BJ (cell line): ENCODE measurements around the gene FAM237A. TPM values are rescaled to one million over a fixed set of nuclear protein-coding genes. Genes with fewer than 3 reads are reported as not detected.

Experiments
- CTCF ChIA-PET: fragments of 350-600 bp; formaldehyde crosslinking; extraction: SDS; loops from one replicate; lab custom pipeline; 2021; ENCODE audit warnings: antibody characterized with exemption, inconsistent platforms; lab: Yijun Ruan, JAX
- POLR2A ChIA-PET: fragments of 300-600 bp; sonication (Branson Sonifier 250); formaldehyde crosslinking; extraction: SDS; loops from one replicate; lab custom pipeline; 2021; ENCODE audit warnings: antibody characterized with exemption; lab: Charles Lee
- DNase-seq: peaks from one replicate; pipeline ENCODE4 v3.0.0-alpha.2; 2011; ENCODE audit warnings: low read depth
- H3K27me3 ChIP-seq: 2 replicates; pipeline ENCODE4 v1.6.0; 2011; ENCODE audit warnings: low read length; ENCODE audit not compliant: control insufficient read depth, insufficient read depth
- H3K36me3 ChIP-seq: 2 replicates; pipeline ENCODE4 v1.5.1; 2011; ENCODE audit warnings: low read length; ENCODE audit not compliant: control insufficient read depth, insufficient read depth
- H3K4me3 ChIP-seq: 2 replicates; pipeline ENCODE4 v1.5.1; 2011; ENCODE audit warnings: low read depth, mild to moderate bottlenecking, control low read depth, low read length
- CTCF ChIP-seq: IDR thresholded peaks from 2 replicates; pipeline ENCODE4 v1.5.1; 2011; ENCODE audit warnings: low read depth, mild to moderate bottlenecking, control low read depth, inconsistent platforms, low read length, moderate library complexity; ENCODE audit not compliant: insufficient read depth
- polyA minus RNA-seq: library from RNA; depleted of rRNA, polyadenylated mRNA; stranded (reverse); fragments of >200 nt; gene quantifications from 2 replicates; pipeline ENCODE4 v1.2.3, GENCODE V29; 2011; rRNA and poly(A)+ RNA removed
- polyA plus RNA-seq: library from polyadenylated mRNA; depleted of rRNA; stranded (reverse); fragments of >200 nt; gene quantifications from 2 replicates; pipeline ENCODE4 v1.2.3, GENCODE V29; 2011; rRNA removed

Gene FAM237A
- not detected in 2 replicates for polyA plus RNA-seq
- polyA minus RNA-seq, result not detected in 2 replicates

DNA sequence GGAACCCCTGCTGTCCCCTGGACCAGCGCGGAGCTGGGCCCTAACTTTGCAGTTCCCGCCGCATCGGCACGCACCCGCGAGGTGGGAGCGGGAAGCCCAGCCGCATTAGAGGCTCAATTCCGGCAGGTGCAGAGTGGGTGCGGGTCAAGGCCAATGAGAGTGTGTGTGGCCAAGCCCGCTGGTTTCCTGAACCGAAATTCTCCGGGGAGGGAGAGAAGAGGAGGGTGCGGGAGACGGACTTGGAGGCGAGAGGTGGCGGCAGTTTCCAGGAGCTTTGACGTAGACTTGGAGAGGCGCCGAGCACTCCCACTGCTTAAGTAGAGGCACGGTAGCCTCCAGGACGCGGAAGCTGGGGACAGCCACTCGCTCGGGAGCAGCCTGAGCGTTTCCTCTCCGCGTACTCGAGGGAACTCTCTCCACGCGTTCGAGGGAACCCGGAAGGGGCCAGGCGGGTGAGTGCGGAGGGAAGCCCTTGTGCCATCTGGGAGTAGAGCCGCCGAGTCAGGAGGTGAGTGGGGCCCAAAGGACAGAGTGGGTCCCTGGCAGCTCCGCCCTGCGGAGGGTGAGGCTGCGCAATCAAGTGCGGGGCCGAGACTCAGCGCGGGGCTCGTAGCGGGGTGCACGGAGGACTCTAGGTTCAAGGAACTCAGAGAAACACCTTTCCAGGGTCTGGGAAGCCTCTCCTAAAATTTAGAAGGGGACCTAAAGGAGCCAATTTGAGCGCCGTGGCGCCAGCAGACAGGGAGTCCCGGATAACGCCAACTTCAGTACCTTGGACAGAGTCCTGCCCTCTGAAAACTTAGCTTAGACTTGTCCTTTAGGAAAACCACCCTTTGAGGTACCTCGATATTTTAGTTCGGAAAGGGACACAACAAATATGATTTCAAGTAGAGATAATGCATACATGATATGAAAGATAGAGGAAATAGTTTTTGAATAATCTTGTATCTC, at the start of gene FAM237A:
TSS of gene FAM237A (plus strand) at position 413 of the 951 bp plus-strand sequence. CDS start 1,750 bp downstream, outside the sequence.
- Histone ChIP-seq H3K36me3 (no peaks in the 10 kb centered on the region), H3K4me3 (no peak within 1 kb of the TSS), H3K27me3 (no peaks in the 10 kb centered on the region; the same call in 1 of the 2 replicates)
- POLR2A ChIA-PET, result no interaction called here
- DNase-seq, result no peak
- TF ChIP-seq CTCF, result no peak
- CTCF ChIA-PET, result no interaction called here

GRCh38 chr2:206597717-206598218, 44.5 kb upstream of the FAM237A start:
- POLR2A ChIA-PET, result no interaction called here
- H3K4me3 ChIP-seq, result no peak overlapping the region
- H3K36me3 ChIP-seq, result no peaks in the 10 kb centered on the region
- no peak for TF ChIP-seq CTCF
- CTCF ChIA-PET, result no interaction called here
- H3K27me3 ChIP-seq, result no peaks in the 10 kb centered on the region
- no peak for DNase-seq

- POLR2A ChIA-PET, result no interaction called here
- Histone ChIP-seq H3K27me3 (no peaks in the 10 kb centered on the region), H3K4me3 (no peak overlapping the region), H3K36me3 (no peaks in the 10 kb centered on the region)
- no peak for TF ChIP-seq CTCF
- CTCF ChIA-PET, result no interaction called here
- no peak for DNase-seq
Measured at GRCh38 chr2:206603243-206603642, 39.0 kb upstream of the FAM237A start.

DNA sequence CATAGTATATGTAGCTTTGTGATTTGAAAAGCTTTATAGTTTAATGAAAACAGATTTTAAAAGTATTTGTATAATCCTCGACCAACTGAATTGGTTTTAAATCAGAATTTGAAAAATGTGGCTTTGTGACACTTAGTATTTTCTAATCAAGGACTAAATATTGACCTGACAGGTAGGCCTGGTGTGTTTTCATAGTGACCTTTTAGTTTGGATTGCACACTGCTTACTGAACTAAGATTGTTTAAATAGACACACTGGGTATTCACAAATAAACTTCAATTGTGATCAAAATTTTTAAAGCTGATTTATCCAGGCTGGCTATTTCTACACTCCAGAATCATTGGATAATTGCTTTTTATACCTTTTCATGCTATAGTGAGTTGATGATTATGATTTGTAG, 31.8 kb upstream of the FAM237A start:
- CTCF ChIA-PET, result no interaction called here
- POLR2A ChIA-PET, result no interaction called here
- TF ChIP-seq CTCF, result no peak
- H3K4me3 ChIP-seq, result no peak overlapping the region
- no peak for DNase-seq
- H3K36me3 ChIP-seq, result no peaks in the 10 kb centered on the region
- H3K27me3 ChIP-seq, result no peaks in the 10 kb centered on the region

DNA sequence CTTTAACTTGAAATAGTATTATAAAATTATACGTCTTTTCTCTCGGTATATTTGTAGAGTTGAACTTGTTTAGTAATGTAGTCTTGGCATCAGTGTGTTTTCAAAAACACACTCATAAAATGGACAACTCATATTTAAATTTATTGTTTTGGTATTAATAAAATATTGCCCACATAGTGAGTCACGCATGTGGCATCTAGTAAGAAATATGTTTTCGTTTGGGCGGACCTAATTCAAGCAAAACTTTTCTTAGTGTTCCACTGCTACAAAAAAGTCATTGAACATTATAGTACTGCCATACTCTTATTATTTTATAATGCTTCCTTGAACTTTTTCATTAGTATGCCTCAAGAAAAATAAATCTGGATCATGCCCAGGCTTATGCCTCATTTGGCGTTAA, 31.1 kb upstream of the FAM237A start:
- POLR2A ChIA-PET, result no interaction called here
- Histone ChIP-seq H3K4me3 (no peak overlapping the region), H3K36me3 (no peaks in the 10 kb centered on the region), H3K27me3 (no peaks in the 10 kb centered on the region)
- no peak for TF ChIP-seq CTCF
- no peak for DNase-seq
- CTCF ChIA-PET, result no interaction called here
